ENCODE data around the gene CST6. TPM values are rescaled to one million over a fixed set of nuclear protein-coding genes. Genes with fewer than 3 reads are reported as not detected.

CST6 gene
- total and polyA plus RNA-seq, 2 donors (not counting 3 experiments of a cell fraction or from before 2014, with no cell fraction given), result 0.46 to 2.2 TPM

GRCh38 chr11:65968600-65969482, 43.0 kb upstream of the CST6 start:
- dilution Hi-C loops (cut with MboI; ENCODE audit: extremely low pct_ligation_motif_present, low sequenced_read_pairs), result no loop called here
- H3K36me3 ChIP-seq (ENCODE audit: control insufficient read depth in 2 of 2, extremely low read depth in 1 of 2, insufficient read depth in 2 of 2, low read length in 2 of 2), result peaks cover 13 to 60% of the 10 kb centered on the region in 2 experiments
- CTCF ChIA-PET, result no interaction called here
- no peak overlapping the region for H3K27ac ChIP-seq (ENCODE audit: insufficient read depth, low read depth, low read length)
- POLR2A ChIA-PET, result no interaction called here
- no peak overlapping the region for H2AFZ ChIP-seq (ENCODE audit: low read depth, low read length)
- peaks cover 7% of the 10 kb centered on the region for H3K79me2 ChIP-seq (ENCODE audit: control insufficient read depth, insufficient read depth, low read length)
- intact Hi-C loops (cut with micrococcal nuclease), result no loop called here
- TF ChIP-seq EZH2 (IDR thresholded peaks at IDR 0.05; ENCODE audit: borderline replicate concordance, low read depth, low read length, severe bottlenecking), result no peak
- no peak for TF ChIP-seq POLR2AphosphoS5 (IDR thresholded peaks at IDR 0.05; ENCODE audit: insufficient read depth, low read depth, low read length)
- TF ChIP-seq JUN (IDR thresholded peaks at IDR 0.05; ENCODE audit: borderline replicate concordance, insufficient read depth, insufficient read length, low read depth), result no peak
- no peak for TF ChIP-seq GATA2 (IDR thresholded peaks at IDR 0.05; ENCODE audit: insufficient read depth, insufficient read length, low read depth, low read length)
- no peaks in the 10 kb centered on the region for H3K9me3 ChIP-seq (replicated peaks; ENCODE audit: control insufficient read depth, insufficient read depth, low read length)
- FAIRE-seq, result no peak
- H4K20me1 ChIP-seq (replicated peaks; ENCODE audit: control insufficient read depth, extremely low read depth, insufficient read depth, low read length), result no peaks in the 10 kb centered on the region
- no TSS peak for BruUV-seq (replicated peaks)
- no peak overlapping the region for H3K4me3 ChIP-seq (replicated peaks in 1 of 3; ENCODE audit: insufficient read depth in 1 of 3, low read depth in 1 of 3, low read length in 3 of 3)
- H3K27me3 ChIP-seq (ENCODE audit: control insufficient read depth in 2 of 2, insufficient read depth in 2 of 2, low read length in 2 of 2), result no peaks in the 10 kb centered on the region
- H3K9ac ChIP-seq (replicated peaks; ENCODE audit: extremely low read depth, insufficient read depth, low read length), result no peak overlapping the region
- no peak overlapping the region for H3K4me2 ChIP-seq (ENCODE audit: insufficient read depth, low read length)
- no peaks in the 10 kb centered on the region for H3K9me1 ChIP-seq (replicated peaks; ENCODE audit: control insufficient read depth, extremely low read depth, insufficient read depth, low read length)
- no peaks in the 10 kb centered on the region for H3K4me1 ChIP-seq (ENCODE audit: control insufficient read depth, extremely low read depth, insufficient read depth, low read length)
- no peak for DNase-seq (ENCODE audit: low read depth, low spot score)

GRCh38 chr11:65972116-65972515, 39.7 kb upstream of the CST6 start:
- no peak for DNase-seq (ENCODE audit: low read depth, low spot score)
- no TSS peak for BruUV-seq (replicated peaks)
- POLR2A ChIA-PET, result interaction anchor here (0.6 kb wide), 1 partner anchor 76 kb away, joined by 4 read pairs; no protein-coding TSS in a partner anchor
- Histone ChIP-seq H3K9me1 (replicated peaks; ENCODE audit: control insufficient read depth, extremely low read depth, insufficient read depth, low read length) (no peaks in the 10 kb centered on the region), H3K9ac (replicated peaks; ENCODE audit: extremely low read depth, insufficient read depth, low read length) (no peak overlapping the region), H3K27ac (ENCODE audit: insufficient read depth, low read depth, low read length) (no peak overlapping the region), H4K20me1 (replicated peaks; ENCODE audit: control insufficient read depth, extremely low read depth, insufficient read depth, low read length) (no peaks in the 10 kb centered on the region), H3K79me2 (ENCODE audit: control insufficient read depth, insufficient read depth, low read length) (no peaks in the 10 kb centered on the region), H3K9me3 (replicated peaks; ENCODE audit: control insufficient read depth, insufficient read depth, low read length) (no peaks in the 10 kb centered on the region), H3K36me3 (ENCODE audit: control insufficient read depth in 2 of 2, extremely low read depth in 1 of 2, insufficient read depth in 2 of 2, low read length in 2 of 2) (peaks cover 7 to 40% of the 10 kb centered on the region in 2 experiments), H3K4me1 (ENCODE audit: control insufficient read depth, extremely low read depth, insufficient read depth, low read length) (no peaks in the 10 kb centered on the region), H3K4me3 (replicated peaks in 1 of 3; ENCODE audit: insufficient read depth in 1 of 3, low read depth in 1 of 3, low read length in 3 of 3) (no peak overlapping the region), H3K27me3 (ENCODE audit: control insufficient read depth in 2 of 2, insufficient read depth in 2 of 2, low read length in 2 of 2) (no peaks in the 10 kb centered on the region), H2AFZ (ENCODE audit: low read depth, low read length) (no peak overlapping the region), H3K4me2 (ENCODE audit: insufficient read depth, low read length) (no peak overlapping the region)
- intact Hi-C loops (cut with micrococcal nuclease) (no loop called here), dilution Hi-C loops (cut with MboI; ENCODE audit: extremely low pct_ligation_motif_present, low sequenced_read_pairs) (no loop called here)
- TF ChIP-seq GATA2 (IDR thresholded peaks at IDR 0.05; ENCODE audit: insufficient read depth, insufficient read length, low read depth, low read length), result no peak
- no peak for TF ChIP-seq POLR2AphosphoS5 (IDR thresholded peaks at IDR 0.05; ENCODE audit: insufficient read depth, low read depth, low read length)
- TF ChIP-seq CTCF (IDR thresholded peaks at IDR 0.05; ENCODE audit: extremely low read depth in 1 of 2, insufficient read depth in 1 of 2, low read depth in 1 of 2, low read length in 2 of 2), result no peak
- no peak for TF ChIP-seq FOS (IDR thresholded peaks at IDR 0.05; ENCODE audit: borderline replicate concordance, insufficient read depth, low read length)
- TF ChIP-seq POLR2A (IDR thresholded peaks at IDR 0.05; ENCODE audit: low read depth, low read length), result no peak
- TF ChIP-seq MYC (IDR thresholded peaks at IDR 0.05; ENCODE audit: low read depth, low read length), result no peak
- TF ChIP-seq, protein P1, sequence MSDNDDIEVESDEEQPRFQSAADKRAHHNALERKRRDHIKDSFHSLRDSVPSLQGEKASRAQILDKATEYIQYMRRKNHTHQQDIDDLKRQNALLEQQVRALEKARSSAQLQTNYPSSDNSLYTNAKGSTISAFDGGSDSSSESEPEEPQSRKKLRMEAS (IDR thresholded peaks at IDR 0.05; ENCODE audit: insufficient read depth, insufficient read length), result no peak
- TF ChIP-seq EZH2 (IDR thresholded peaks at IDR 0.05; ENCODE audit: borderline replicate concordance, low read depth, low read length, severe bottlenecking), result no peak
- TF ChIP-seq JUN (IDR thresholded peaks at IDR 0.05; ENCODE audit: borderline replicate concordance, insufficient read depth, insufficient read length, low read depth), result no peak
- FAIRE-seq, result no peak
- CTCF ChIA-PET, result interaction anchor here (1.4 to 1.9 kb wide), 3 partner anchors 11 to 100 kb away, joined by 3 to 8 read pairs (median 3); no protein-coding TSS in a partner anchor
